NCI-H1436 (cell line): ENCODE measurements around the gene LAMA5.

ENCODE experiments used
- DNase-seq: peaks from one replicate; lab custom pipeline; 2025; lab: John Stamatoyannopoulos, UW

LAMA5 gene

GRCh38 chr20:62311832-62312661 is 55.1 kb downstream of the LAMA5 start:
- DNase-seq = no peak

GRCh38 chr20:62311150-62311549 is 56.0 kb downstream of the LAMA5 start:
- no peak for DNase-seq

GRCh38 chr20:62310757-62311121 is 56.4 kb downstream of the LAMA5 start:
- DNase-seq = no peak

- DNase-seq = no peak
These were observed 57.0 kb downstream of the LAMA5 start for GRCh38 chr20:62309947-62310756.

GRCh38 chr20:62309198-62309944 is 57.7 kb downstream of the LAMA5 start:
- DNase-seq = no peak

GRCh38 chr20:62308102-62308822 is 58.9 kb downstream of the LAMA5 start:
- no peak for DNase-seq

- no peak for DNase-seq
These were observed 59.6 kb downstream of the LAMA5 start for GRCh38 chr20:62307226-62308101.

GRCh38 chr20:62306414-62307187 is 60.5 kb downstream of the LAMA5 start:
- no peak for DNase-seq

- DNase-seq = no peak
These were observed 61.2 kb downstream of the LAMA5 start for GRCh38 chr20:62305765-62306413.

- no peak for DNase-seq
These were observed 61.9 kb downstream of the LAMA5 start for GRCh38 chr20:62305149-62305764.

- DNase-seq = no peak
These were observed 62.6 kb downstream of the LAMA5 start for GRCh38 chr20:62304331-62305148.

GRCh38 chr20:62303340-62304226 is 63.5 kb downstream of the LAMA5 start:
- DNase-seq = no peak

- DNase-seq = no peak
These were observed 64.1 kb downstream of the LAMA5 start for GRCh38 chr20:62303062-62303339.

- DNase-seq = peak; percentile 94
These were observed 64.6 kb downstream of the LAMA5 start, which contains the start of gene ADRM1 for GRCh38 chr20:62302341-62303061. TSS of gene ADRM1 (plus strand) at chr20:62302997. CDS start at chr20:62303569, 572 bp downstream.

GRCh38 chr20:62301773-62302340 is 65.3 kb downstream of the LAMA5 start:
- DNase-seq = peak; percentile 87

GRCh38 chr20:62301111-62301668 is 65.9 kb downstream of the LAMA5 start:
- DNase-seq = no peak
